ENCODE data around the gene CD80.

The CD80 gene

GRCh38 chr3:119580067-119580760 is 20.8 kb upstream of the CD80 start:
- Histone ChIP-seq H3K9me3 (ENCODE audit: control insufficient read depth, insufficient read depth, low read depth, low read length) (no peaks in the 10 kb centered on the region), H3K4me1 (ENCODE audit: control insufficient read depth, insufficient read depth, low read length) (no peaks in the 10 kb centered on the region), H3K27ac (ENCODE audit: extremely low read depth, low read depth, low read length) (no peak overlapping the region), H3K4me3 (ENCODE audit: low read depth, low read length) (no peak overlapping the region; the same call in 1 of the 2 replicates), H3K36me3 (ENCODE audit: control insufficient read depth in 2 of 2, insufficient read depth in 1 of 2, low read length in 2 of 2) (no peaks in the 10 kb centered on the region)
- ChIA-PET CTCF (interaction anchor here (0.6 kb wide), 1 partner anchor 11 kb away, joined by 3 read pairs; no protein-coding TSS in a partner anchor), POLR2A (no interaction called here)
- no peak for TF ChIP-seq ZNF785 (tag by site-specific recombination; IDR thresholded peaks at IDR 0.05)
- TF ChIP-seq ZSCAN23 (tag by site-specific recombination; IDR thresholded peaks at IDR 0.05): no peak
- no peak for TF ChIP-seq ZNF558 (tag by site-specific recombination; IDR thresholded peaks at IDR 0.05)
- TF ChIP-seq ZNF510 (tag by site-specific recombination; IDR thresholded peaks at IDR 0.05; ENCODE audit: insufficient replicate concordance): no peak
- no peak for TF ChIP-seq ZNF146 (tag by site-specific recombination; IDR thresholded peaks at IDR 0.05)
- TF ChIP-seq ZNF335 (tag by site-specific recombination; conservative IDR thresholded peaks at IDR 0.05): no peak
- no peak for TF ChIP-seq SP3 (tag by site-specific recombination; IDR thresholded peaks at IDR 0.05)
- TF ChIP-seq INSM2 (tag by site-specific recombination; IDR thresholded peaks at IDR 0.05): no peak
- no peak for TF ChIP-seq BCL11B (tag by site-specific recombination; IDR thresholded peaks at IDR 0.05; ENCODE audit: low read depth)
- no peak for TF ChIP-seq ZEB2 (tag by site-specific recombination; IDR thresholded peaks at IDR 0.05)
- TF ChIP-seq ZNF513 (tag by site-specific recombination; IDR thresholded peaks at IDR 0.05): no peak
- no peak for TF ChIP-seq ZNF488 (tag by site-specific recombination; IDR thresholded peaks at IDR 0.05)
- TF ChIP-seq ZNF341 (tag by site-specific recombination; IDR thresholded peaks at IDR 0.05; ENCODE audit: low read depth): no peak
- TF ChIP-seq SCRT1 (tag by site-specific recombination; IDR thresholded peaks at IDR 0.05; ENCODE audit: borderline replicate concordance): no peak
- TF ChIP-seq SCRT2 (tag by site-specific recombination; IDR thresholded peaks at IDR 0.05): no peak
- TF ChIP-seq MZF1 (tag by site-specific recombination; IDR thresholded peaks at IDR 0.05; ENCODE audit: borderline replicate concordance): no peak
- TF ChIP-seq ZNF555 (tag by site-specific recombination; conservative IDR thresholded peaks at IDR 0.05): no peak
- no peak for TF ChIP-seq YY1 (tag by site-specific recombination; IDR thresholded peaks at IDR 0.05)

- POLR2A ChIA-PET: no interaction called here
- Histone ChIP-seq H3K4me1 (ENCODE audit: control insufficient read depth, insufficient read depth, low read length) (no peaks in the 10 kb centered on the region), H3K36me3 (ENCODE audit: control insufficient read depth in 2 of 2, insufficient read depth in 1 of 2, low read length in 2 of 2) (no peaks in the 10 kb centered on the region), H3K27ac (ENCODE audit: extremely low read depth, low read depth, low read length) (0 out of 2 replicates have a peak within 1 kb of the TSS, but pooled peaks have one; percentile 9), H3K9me3 (ENCODE audit: control insufficient read depth, insufficient read depth, low read depth, low read length) (no peaks in the 10 kb centered on the region), H3K4me3 (ENCODE audit: low read depth, low read length) (peak within 1 kb of the TSS; percentile 32)
- CTCF ChIA-PET: interaction anchor here (0.6 to 0.7 kb wide), 2 partner anchors 12 to 695 kb away, joined by 3 read pairs; no protein-coding TSS in a partner anchor
- TF ChIP-seq PRDM10 (tag by site-specific recombination; IDR thresholded peaks at IDR 0.05) (no peak), ZNF664 (tag by site-specific recombination; IDR thresholded peaks at IDR 0.05) (no peak), ZNF10 (tag by site-specific recombination; IDR thresholded peaks at IDR 0.05) (no peak), ZNF521 (tag by site-specific recombination; IDR thresholded peaks at IDR 0.05) (no peak), PBX3 (CRISPR knock-in tag; IDR thresholded peaks at IDR 0.05) (no peak), ZNF776 (tag by site-specific recombination; IDR thresholded peaks at IDR 0.05; ENCODE audit: borderline replicate concordance) (no peak), ZFP69B (tag by site-specific recombination; IDR thresholded peaks at IDR 0.05) (no peak)
Observed at GRCh38 chr3:119579366-119580066, 20.1 kb upstream of the CD80 start, which contains the start of gene ADPRH. TSS of gene ADPRH (plus strand) at chr3:119579492. CDS start at chr3:119582170, 2,678 bp downstream.
